OCI-LY1 (cell line): Measurements from ENCODE around the gene MXRA8.

Experiments used
- H2AFZ ChIP-seq: fragments of 200-600 bp; sonication (generic), shearing (Covaris generic); 2 replicates; pipeline ENCODE4 v1.6.0; 2014; ENCODE audit warnings: antibody characterized with exemption, mild to moderate bottlenecking, low read length
- H3F3A ChIP-seq: fragments of 200-600 bp; sonication (generic), shearing (Covaris generic); 2 replicates; pipeline ENCODE4 v1.6.0; 2014; ENCODE audit warnings: mild to moderate bottlenecking, antibody characterized with exemption, low read length, moderate library complexity; ENCODE audit not compliant: insufficient read depth
- H3K27ac ChIP-seq: fragments of 200-600 bp; sonication (generic); 2 replicates; pipeline ENCODE4 v1.5.1; 2014; ENCODE audit warnings: low read length, mixed run types, mild to moderate bottlenecking, low read depth; ENCODE audit not compliant: poor library complexity, severe bottlenecking
- H3K27me3 ChIP-seq: fragments of 200-600 bp; sonication (generic); 2 replicates; pipeline ENCODE4 v1.6.0; 2014; ENCODE audit warnings: antibody characterized with exemption, mild to moderate bottlenecking, low read length, moderate library complexity; ENCODE audit not compliant: insufficient read depth
- H3K36me3 ChIP-seq: fragments of 200-600 bp; sonication (generic); 2 replicates; pipeline ENCODE4 v1.6.1; 2014; ENCODE audit warnings: mild to moderate bottlenecking, antibody characterized with exemption, low read length, moderate library complexity, mixed read lengths; ENCODE audit not compliant: insufficient read depth
- H3K4me1 ChIP-seq: fragments of 200-600 bp; sonication (generic); 2 replicates; pipeline ENCODE4 v1.5.1; 2014; ENCODE audit warnings: mild to moderate bottlenecking, low read length, moderate library complexity; ENCODE audit not compliant: insufficient read depth, severe bottlenecking
- H3K4me2 ChIP-seq: fragments of 200-600 bp; sonication (generic), shearing (Covaris generic); 2 replicates; pipeline ENCODE4 v1.6.1; 2014; ENCODE audit warnings: low read length
- H3K4me3 ChIP-seq: fragments of 200-600 bp; sonication (generic); 2 replicates; pipeline ENCODE4 v1.5.1; 2014; ENCODE audit warnings: low read length, low read depth, mild to moderate bottlenecking, mixed read lengths; ENCODE audit not compliant: poor library complexity, severe bottlenecking
- H3K79me2 ChIP-seq: fragments of 200-600 bp; shearing (Covaris generic); 2 replicates; pipeline ENCODE4 v1.6.1; 2016; ENCODE audit warnings: mixed run types, low read length, mixed read lengths; ENCODE audit not compliant: insufficient read depth
- H3K9ac ChIP-seq: fragments of 200-600 bp; sonication (generic), shearing (Covaris generic); 2 replicates; pipeline ENCODE4 v1.6.1; 2014; ENCODE audit warnings: mild to moderate bottlenecking, low read length, mixed read lengths
- H3K9me2 ChIP-seq: fragments of 200-600 bp; sonication (generic), shearing (Covaris generic); 2 replicates; pipeline ENCODE4 v1.6.1; 2014; ENCODE audit warnings: low read depth, mild to moderate bottlenecking, low read length, mixed read lengths
- H3K9me3 ChIP-seq: fragments of 200-600 bp; shearing (Covaris generic); 2 replicates; pipeline ENCODE4 v1.6.1; 2014; ENCODE audit warnings: low read length, mixed read lengths
- H4K20me1 ChIP-seq: fragments of 200-600 bp; sonication (generic), shearing (Covaris generic); 2 replicates; pipeline ENCODE4 v1.6.0; 2016; ENCODE audit warnings: mild to moderate bottlenecking, low read length; ENCODE audit not compliant: insufficient read depth
- CTCF ChIP-seq: fragments of 200-600 bp; sonication (generic), shearing (Covaris generic); IDR thresholded peaks from 2 replicates; pipeline ENCODE4 v1.5.1; 2017; ENCODE audit warnings: mild to moderate bottlenecking, antibody characterized with exemption, low read length, moderate library complexity, mixed read lengths
- EZH2 ChIP-seq: fragments of 200-600 bp; sonication (generic), shearing (Covaris generic); IDR thresholded peaks from 2 replicates; pipeline ENCODE4 v1.8.0; 2017; ENCODE audit warnings: borderline replicate concordance, mixed run types, mild to moderate bottlenecking, antibody characterized with exemption, low read length, moderate library complexity, mixed read lengths

MXRA8 gene

GRCh38 chr1:1315435-1315954 is 42.9 kb downstream of the MXRA8 start:
- peak overlapping the region; percentile 49 for H3K27ac ChIP-seq
- H3K4me1 ChIP-seq = peaks cover 5% of the 10 kb centered on the region
- H3K27me3 ChIP-seq = no peaks in the 10 kb centered on the region
- no peaks in the 10 kb centered on the region for H3K79me2 ChIP-seq
- no peak overlapping the region for H3K4me3 ChIP-seq
- no peaks in the 10 kb centered on the region for H4K20me1 ChIP-seq
- no peak overlapping the region for H2AFZ ChIP-seq
- H3K36me3 ChIP-seq = peaks cover 82% of the 10 kb centered on the region
- TF ChIP-seq EZH2 (no peak), CTCF (no peak)
- H3K9me2 ChIP-seq = no peaks in the 10 kb centered on the region
- H3F3A ChIP-seq = no peaks in the 10 kb centered on the region
- H3K4me2 ChIP-seq = no peak overlapping the region
- H3K9ac ChIP-seq = no peak overlapping the region; the same call in 1 of the 2 replicates
- no peaks in the 10 kb centered on the region for H3K9me3 ChIP-seq

- Histone ChIP-seq H3K4me2 (no peak overlapping the region), H3K27me3 (no peaks in the 10 kb centered on the region), H2AFZ (no peak overlapping the region), H4K20me1 (no peaks in the 10 kb centered on the region), H3K4me3 (no peak overlapping the region), H3K9me3 (no peaks in the 10 kb centered on the region), H3K36me3 (peaks cover 81% of the 10 kb centered on the region), H3K27ac (peak overlapping the region; percentile 49), H3K9ac (no peak overlapping the region; the same call in 1 of the 2 replicates), H3K9me2 (no peaks in the 10 kb centered on the region), H3K79me2 (no peaks in the 10 kb centered on the region), H3F3A (no peaks in the 10 kb centered on the region), H3K4me1 (peaks cover 10% of the 10 kb centered on the region)
- TF ChIP-seq CTCF = no peak
- TF ChIP-seq EZH2 = no peak
Observed at GRCh38 chr1:1314678-1315335, 43.5 kb downstream of the MXRA8 start.

- no peak for TF ChIP-seq EZH2
- no peak for TF ChIP-seq CTCF
Observed at GRCh38 chr1:1314237-1314586, 44.1 kb downstream of the MXRA8 start.

More at GRCh38 chr1:1314237-1314586, 44.1 kb downstream of the MXRA8 start:
- peaks cover 16% of the 10 kb centered on the region for H3K4me1 ChIP-seq
- H3K27me3 ChIP-seq = no peaks in the 10 kb centered on the region
- H2AFZ ChIP-seq = no peak overlapping the region
- no peaks in the 10 kb centered on the region for H3K9me3 ChIP-seq
- no peak overlapping the region for H3K27ac ChIP-seq
- no peak overlapping the region for H3K4me3 ChIP-seq
- H3K9me2 ChIP-seq = no peaks in the 10 kb centered on the region
- H3K79me2 ChIP-seq = no peaks in the 10 kb centered on the region
- H3K4me2 ChIP-seq = no peak overlapping the region
- no peak overlapping the region for H3K9ac ChIP-seq
- H4K20me1 ChIP-seq = no peaks in the 10 kb centered on the region
- H3F3A ChIP-seq = no peaks in the 10 kb centered on the region
- peaks cover 78% of the 10 kb centered on the region for H3K36me3 ChIP-seq
